ENCODE measurements around the gene PROSER2. TPM values are rescaled to one million over a fixed set of nuclear protein-coding genes. Genes with fewer than 3 reads are reported as not detected.
A peak's percentile ranks its signal among the peaks of the same experiment; 100 is the strongest.

The PROSER2 gene
- total and polyA plus RNA-seq, 2 of the 13 experiments (the other 11 are each of a cell fraction or from before 2014, with no cell fraction given), result 6.9 to 7.7 TPM

- TF ChIP-seq HNF1A (IDR thresholded peaks at IDR 0.05; ENCODE audit: low read depth) (peak; percentile 78), HNF1A (CRISPR knock-in tag; IDR thresholded peaks at IDR 0.05; ENCODE audit: borderline replicate concordance) (no peak; the same call in 1 of the 2 replicates), ZBTB8A (CRISPR knock-in tag; IDR thresholded peaks at IDR 0.05; ENCODE audit: borderline replicate concordance, low read depth) (peak; percentile 32; the same call in 1 of the 2 replicates), YEATS4 (CRISPR knock-in tag; IDR thresholded peaks at IDR 0.05; ENCODE audit: borderline replicate concordance) (no peak), ZNF326 (CRISPR knock-in tag; IDR thresholded peaks at IDR 0.05; ENCODE audit: borderline replicate concordance) (no peak), GTF3A (CRISPR knock-in tag; conservative IDR thresholded peaks at IDR 0.05) (no peak), CEBPG (CRISPR knock-in tag; IDR thresholded peaks at IDR 0.05) (no peak), ZNF383 (CRISPR knock-in tag; IDR thresholded peaks at IDR 0.05; ENCODE audit: borderline replicate concordance) (no peak), ZNF615 (CRISPR knock-in tag; IDR thresholded peaks at IDR 0.05; ENCODE audit: borderline replicate concordance) (0 out of 2 replicates have a peak, but pooled peaks have one; percentile 23), ZNF800 (CRISPR knock-in tag; IDR thresholded peaks at IDR 0.05) (no peak), ZNF652 (CRISPR knock-in tag; IDR thresholded peaks at IDR 0.05; ENCODE audit: borderline replicate concordance, low read depth) (peak; percentile 73; the same call in 1 of the 2 replicates), ATF7 (IDR thresholded peaks at IDR 0.05) (no peak), ATF7 (CRISPR knock-in tag; IDR thresholded peaks at IDR 0.05) (0 out of 2 replicates have a peak, but pooled peaks have one; percentile 9), HMGA1 (CRISPR knock-in tag; conservative IDR thresholded peaks at IDR 0.05) (no peak), SRSF4 (IDR thresholded peaks at IDR 0.05; ENCODE audit: low read depth, low read length, poor library complexity, severe bottlenecking) (no peak), YY1 (IDR thresholded peaks at IDR 0.05; ENCODE audit: insufficient read depth, insufficient replicate concordance, low read depth, low read length) (no peak), ZFP90 (CRISPR knock-in tag; IDR thresholded peaks at IDR 0.05; ENCODE audit: borderline replicate concordance) (no peak)
Measured at GRCh38 chr10:11794566-11794965, 28.6 kb upstream of the PROSER2 start (continued).

Measured in HepG2 (cell line).